H1 (cell line): ENCODE measurements around the gene COL20A1.

Experiments
- CHD2 ChIP-seq: IDR thresholded peaks from 2 replicates; pipeline ENCODE4 v1.6.1; 2012; ENCODE audit warnings: low read length, improper control_type of control experiment
- CTCF ChIP-seq, 3 experiments: IDR thresholded peaks; 1 replicate in 2 of 3; 2 replicates in 1 of 3; pipeline versions ENCODE4 v1.5.1 to v1.6.1; 2011; ENCODE audit warnings: low read length in 3 of 3, mild to moderate bottlenecking in 3 of 3, inconsistent platforms in 2 of 3, low read depth in 1 of 3, moderate library complexity in 1 of 3; ENCODE audit not compliant: insufficient read depth in 1 of 3; ENCODE audit errors: control extremely low read depth in 1 of 3

DNA sequence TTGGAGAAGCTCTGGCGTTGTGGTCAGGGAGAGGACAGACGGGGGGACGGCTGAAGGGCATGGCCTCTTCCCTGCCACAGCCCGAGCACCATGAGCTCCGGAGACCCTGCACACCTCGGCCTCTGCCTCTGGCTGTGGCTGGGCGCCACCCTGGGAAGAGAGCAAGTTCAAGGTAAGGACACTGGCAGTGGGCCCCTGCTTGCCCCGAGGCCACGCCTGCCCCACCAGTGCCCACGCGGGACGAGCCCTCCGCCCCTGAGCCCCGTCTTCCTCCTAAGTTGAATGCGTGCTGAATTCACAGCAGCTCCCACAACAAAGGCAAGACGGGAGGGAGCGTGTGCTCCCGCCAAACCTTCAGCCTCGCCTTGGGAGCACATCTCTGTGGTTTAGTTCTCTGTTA lies 2.0 kb downstream of the COL20A1 start:
- TF ChIP-seq CTCF (IDR thresholded peaks at IDR 0.05; ENCODE audit: control extremely low read depth in 1 of 3, insufficient read depth in 1 of 3, low read depth in 1 of 3, low read length in 3 of 3): no peak
- TF ChIP-seq CHD2: no peak
